H9 (cell line): ENCODE results near the gene TIA1. TPM values are rescaled to one million over a fixed set of nuclear protein-coding genes. Genes with fewer than 3 reads are reported as not detected.

Source experiments
- DNase-seq: peaks from one replicate; pipeline ENCODE4 v3.0.0-alpha.2; 2017
- H2AFZ ChIP-seq: one replicate; pipeline ENCODE4 v1.6.1; 2013; ENCODE audit warnings: mild to moderate bottlenecking, low read length, control low read depth, moderate library complexity
- H2AK5ac ChIP-seq: 2 replicates; pipeline ENCODE4 v1.6.1; 2013; ENCODE audit warnings: low read length, control low read depth, mixed read lengths; ENCODE audit not compliant: insufficient read length
- H2BK120ac ChIP-seq: one replicate; pipeline ENCODE4 v1.6.1; 2013; ENCODE audit warnings: low read depth, mild to moderate bottlenecking, low read length, control low read depth, inconsistent platforms; ENCODE audit not compliant: poor library complexity, severe bottlenecking
- H2BK12ac ChIP-seq: 2 replicates; pipeline ENCODE4 v1.6.1; 2013; ENCODE audit warnings: low read length, control low read depth, mixed read lengths, low read depth; ENCODE audit not compliant: insufficient read length
- H2BK15ac ChIP-seq: 2 replicates; pipeline ENCODE4 v1.6.1; 2013; ENCODE audit warnings: low read depth, low read length, control low read depth
- H2BK20ac ChIP-seq: one replicate; pipeline ENCODE4 v1.6.1; 2013; ENCODE audit warnings: low read depth, mild to moderate bottlenecking, low read length, control low read depth, inconsistent platforms; ENCODE audit not compliant: poor library complexity, severe bottlenecking
- H2BK5ac ChIP-seq: 2 replicates; pipeline ENCODE4 v1.6.1; 2013; ENCODE audit warnings: low read length, control low read depth, mixed read lengths; ENCODE audit not compliant: insufficient read length
- H3K14ac ChIP-seq: 2 replicates; pipeline ENCODE4 v1.6.1; 2013; ENCODE audit warnings: low read length, control low read depth; ENCODE audit not compliant: insufficient read depth
- H3K18ac ChIP-seq: 2 replicates; pipeline ENCODE4 v1.6.1; 2013; ENCODE audit warnings: low read depth, mild to moderate bottlenecking, mixed read lengths, low read length, control low read depth; ENCODE audit not compliant: insufficient read length
- H3K23ac ChIP-seq: 2 replicates; pipeline ENCODE4 v1.6.1; 2013; ENCODE audit warnings: low read length, control low read depth, mixed read lengths, low read depth; ENCODE audit not compliant: insufficient read length
- H3K23me2 ChIP-seq: 2 replicates; pipeline ENCODE4 v1.6.1; 2013; ENCODE audit warnings: low read depth, mild to moderate bottlenecking, mixed read lengths, low read length, control low read depth; ENCODE audit not compliant: insufficient read length, poor library complexity, severe bottlenecking
- H3K27ac ChIP-seq: 2 replicates; pipeline ENCODE4 v1.5.1; 2013; ENCODE audit warnings: low read length, control low read depth, mixed read lengths, low read depth; ENCODE audit not compliant: insufficient read length
- H3K27me3 ChIP-seq: 2 replicates; pipeline ENCODE4 v1.6.1; 2013; ENCODE audit warnings: low read length, control low read depth, inconsistent platforms; ENCODE audit not compliant: insufficient read depth
- H3K4ac ChIP-seq: 2 replicates; pipeline ENCODE4 v1.6.1; 2013; ENCODE audit warnings: low read depth, mild to moderate bottlenecking, control low read depth, inconsistent platforms, low read length, moderate library complexity
- H3K4me1 ChIP-seq: 2 replicates; pipeline ENCODE4 v1.6.1; 2013; ENCODE audit warnings: low read length, control low read depth, inconsistent platforms; ENCODE audit not compliant: insufficient read depth
- H3K4me2 ChIP-seq: 2 replicates; pipeline ENCODE4 v1.6.1; 2013; ENCODE audit warnings: low read length, control low read depth, mixed read lengths; ENCODE audit not compliant: insufficient read length, insufficient read depth
- H3K56ac ChIP-seq: 2 replicates; pipeline ENCODE4 v1.6.1; 2013; ENCODE audit warnings: low read depth, mild to moderate bottlenecking, mixed read lengths, low read length, control low read depth; ENCODE audit not compliant: insufficient read length
- H3K79me1 ChIP-seq: 2 replicates; pipeline ENCODE4 v1.6.1; 2013; ENCODE audit warnings: low read depth, mild to moderate bottlenecking, moderate library complexity, low read length, control low read depth, inconsistent platforms; ENCODE audit not compliant: insufficient read depth, poor library complexity, severe bottlenecking
- H3K79me2 ChIP-seq: 2 replicates; pipeline ENCODE4 v1.6.1; 2013; ENCODE audit warnings: low read length, control low read depth, inconsistent platforms; ENCODE audit not compliant: insufficient read depth
- H3K9ac ChIP-seq: 2 replicates; pipeline ENCODE4 v1.6.1; 2013; ENCODE audit warnings: low read length, control low read depth, mixed read lengths; ENCODE audit not compliant: insufficient read length; ENCODE audit errors: extremely low read depth
- H3K9me3 ChIP-seq: one replicate; pipeline ENCODE4 v1.6.1; 2013; ENCODE audit warnings: low read depth, low read length, inconsistent platforms; ENCODE audit not compliant: control insufficient read depth
- H3T11ph ChIP-seq: one replicate; pipeline ENCODE4 v1.6.1; 2013; ENCODE audit warnings: mild to moderate bottlenecking, low read length, control low read depth, inconsistent platforms
- H4K20me1 ChIP-seq: one replicate; pipeline ENCODE4 v1.6.1; 2013; ENCODE audit not compliant: control insufficient read depth, insufficient read length, insufficient read depth
- H4K5ac ChIP-seq: 2 replicates; pipeline ENCODE4 v1.6.1; 2013; ENCODE audit warnings: low read depth, mild to moderate bottlenecking, mixed read lengths, low read length, control low read depth; ENCODE audit not compliant: insufficient read length
- H4K8ac ChIP-seq: replicated peaks from 2 replicates; pipeline ENCODE4 v1.6.1; 2013; ENCODE audit warnings: low read length, control low read depth, mixed read lengths, low read depth; ENCODE audit not compliant: insufficient read length
- H4K91ac ChIP-seq: 2 replicates; pipeline ENCODE4 v1.6.1; 2013; ENCODE audit warnings: low read depth, mild to moderate bottlenecking, moderate library complexity, mixed read lengths, low read length, control low read depth; ENCODE audit not compliant: insufficient read length
- H3K27ac Mint-ChIP-seq, 3 experiments: 2 replicates in 2 of 3; 3 replicates in 1 of 3; pipeline ENCODE4 v1.8.0; 2020 to 2021; ENCODE audit warnings: mixed read lengths in 3 of 3, mild to moderate bottlenecking in 1 of 3, moderate library complexity in 1 of 3
- H3K27me3 Mint-ChIP-seq: 2 replicates; pipeline ENCODE4 v1.8.0; 2021; ENCODE audit warnings: low read depth, mild to moderate bottlenecking, moderate library complexity, mixed read lengths
- H3K36me3 Mint-ChIP-seq, 3 experiments: 2 replicates in 2 of 3; 3 replicates in 1 of 3; pipeline ENCODE4 v1.8.0; 2020 to 2021; ENCODE audit warnings: low read depth in 3 of 3, mixed read lengths in 3 of 3; ENCODE audit not compliant: insufficient read depth in 1 of 3
- H3K4me1 Mint-ChIP-seq, 2 experiments: 2 replicates each; pipeline ENCODE4 v1.8.0; 2020; ENCODE audit warnings: mixed read lengths in 2 of 2
- H3K4me3 Mint-ChIP-seq, 2 experiments: 2 replicates in 1 of 2; 3 replicates in 1 of 2; pipeline ENCODE4 v1.8.0; 2020 to 2021; ENCODE audit warnings: mild to moderate bottlenecking in 2 of 2, mixed read lengths in 2 of 2, moderate library complexity in 1 of 2
- H3K9me3 Mint-ChIP-seq, 2 experiments: 2 replicates in 1 of 2; 3 replicates in 1 of 2; pipeline ENCODE4 v1.8.0; 2020; ENCODE audit warnings: mild to moderate bottlenecking in 2 of 2, mixed read lengths in 2 of 2, moderate library complexity in 1 of 2
- CTCF ChIP-seq: fragments of 200-600 bp; sonication (generic); conservative IDR thresholded peaks from 3 replicates; pipeline ENCODE4 v1.8.0; 2021; ENCODE audit warnings: antibody characterized with exemption, mild to moderate bottlenecking
- WGBS: extraction: QIAGEN DNeasy Blood & Tissue Kit; methylation state at CpG from one replicate; pipeline ENCODE4 v1.1.7; 2013; ENCODE audit warnings: missing lambda C conversion rate, low lambda C conversion rate, mixed read lengths; ENCODE audit not compliant: insufficient read length; ENCODE audit errors: extremely low coverage; 5-methylcytosine and 5-hydroxymethylcytosine counted together
- total RNA-seq: library from RNA; stranded (reverse); gene quantifications from 2 replicates; pipeline ENCODE4 v1.2.1, GENCODE V29; 2021

TIA1 gene
- total RNA-seq, 1 experiment from 2014 or later = 193 TPM

GRCh38 chr2:70258532-70258875 lies 10.1 kb upstream of the TIA1 start:
- H3K9me3 Mint-ChIP-seq = no peaks in the 10 kb centered on the region

More at GRCh38 chr2:70258532-70258875, 10.1 kb upstream of the TIA1 start:
- Histone ChIP-seq H4K91ac (no peak overlapping the region), H3K27ac (no peak overlapping the region), H2AFZ (no peak overlapping the region), H2BK120ac (no peak overlapping the region), H3K4me2 (peak overlapping the region; percentile 51), H3K56ac (no peak overlapping the region), H3K9ac (peak overlapping the region; percentile 18), H2BK5ac (no peak overlapping the region), H3K9me3 (no peaks in the 10 kb centered on the region), H3K4ac (no peak overlapping the region), H2BK20ac (no peak overlapping the region), H3K79me2 (no peaks in the 10 kb centered on the region), H3K79me1 (no peaks in the 10 kb centered on the region), H2BK15ac (no peak overlapping the region), H4K20me1 (no peaks in the 10 kb centered on the region), H2AK5ac (no peak overlapping the region), H2BK12ac (no peak overlapping the region), H3T11ph (no peak overlapping the region), H3K14ac (no peak overlapping the region), H3K18ac (no peak overlapping the region), H4K8ac (no peak overlapping the region), H3K23me2 (peaks cover 8% of the 10 kb centered on the region), H3K23ac (no peak overlapping the region), H4K5ac (no peak overlapping the region), H3K27me3 (no peaks in the 10 kb centered on the region), H3K4me1 (no peaks in the 10 kb centered on the region)
- no CpG with 5 or more reads among the region's 12 CpGs for WGBS
- H3K4me3 Mint-ChIP-seq = peak overlapping the region; percentile 87
- H3K4me1 Mint-ChIP-seq = peaks cover 12 to 14% of the 10 kb centered on the region in 2 experiments
- no peak overlapping the region; a peak in 1 of 7 replicates for H3K27ac Mint-ChIP-seq
- no peak for DNase-seq
- no peaks in the 10 kb centered on the region for H3K27me3 Mint-ChIP-seq
- peaks cover 18 to 39% (median 31%) of the 10 kb centered on the region in 3 experiments; a peak in 6 of 7 replicates for H3K36me3 Mint-ChIP-seq
- TF ChIP-seq CTCF = no peak
